Osteoblast (primary cell): Measurements from ENCODE around the gene C16orf74. TPM values are rescaled to one million over a fixed set of nuclear protein-coding genes. Genes with fewer than 3 reads are reported as not detected.

Experiments
- DNase-seq: peaks from one replicate; pipeline ENCODE4 v3.0.0; 2011; ENCODE audit warnings: low spot score, mixed read lengths; ENCODE audit not compliant: insufficient read length; ENCODE audit errors: missing footprints
- H2AFZ ChIP-seq: 2 replicates; pipeline ENCODE4 v1.6.0; 2011; ENCODE audit warnings: mild to moderate bottlenecking, low read length
- H3K27ac ChIP-seq: 2 replicates; pipeline ENCODE4 v1.5.1; 2011; ENCODE audit warnings: mild to moderate bottlenecking, low read depth, low read length, moderate library complexity
- H3K27me3 ChIP-seq: 2 replicates; pipeline ENCODE4 v1.6.0; 2012; ENCODE audit warnings: mild to moderate bottlenecking, control low read depth, inconsistent platforms, low read length, moderate library complexity; ENCODE audit not compliant: insufficient read depth
- H3K36me3 ChIP-seq: 2 replicates; pipeline ENCODE4 v1.5.1; 2011; ENCODE audit warnings: mild to moderate bottlenecking, low read length, control low read depth, moderate library complexity; ENCODE audit not compliant: insufficient read depth
- H3K4me1 ChIP-seq: 2 replicates; pipeline ENCODE4 v1.5.1; 2011; ENCODE audit warnings: mild to moderate bottlenecking, low read length, control low read depth, moderate library complexity; ENCODE audit not compliant: insufficient read depth
- H3K4me2 ChIP-seq: 2 replicates; pipeline ENCODE4 v1.6.0; 2011; ENCODE audit warnings: mild to moderate bottlenecking, low read length; ENCODE audit not compliant: insufficient read depth
- H3K4me3 ChIP-seq: fragments of 200-600 bp; sonication (generic); 3 replicates; pipeline ENCODE4 v1.5.1; 2012; ENCODE audit warnings: mild to moderate bottlenecking, low read length, inconsistent platforms; ENCODE audit not compliant: insufficient read depth
- H3K79me2 ChIP-seq: 2 replicates; pipeline ENCODE4 v1.6.0; 2012; ENCODE audit warnings: mild to moderate bottlenecking, low read length, control low read depth, inconsistent platforms; ENCODE audit not compliant: insufficient read depth
- H3K9me3 ChIP-seq: 2 replicates; pipeline ENCODE4 v1.5.1; 2011; ENCODE audit warnings: low read depth, low read length, control low read depth
- H4K20me1 ChIP-seq: 2 replicates; pipeline ENCODE4 v1.6.0; 2012; ENCODE audit warnings: mild to moderate bottlenecking, low read length, control low read depth; ENCODE audit not compliant: insufficient read depth
- CTCF ChIP-seq: IDR thresholded peaks from 2 replicates; pipeline ENCODE4 v1.5.1; 2011; ENCODE audit warnings: mild to moderate bottlenecking, low read depth, low read length, moderate library complexity; ENCODE audit errors: extremely low read depth
- total RNA-seq: library from RNA; depleted of rRNA; stranded (reverse); fragments of >200 nt; gene quantifications from 2 replicates; pipeline ENCODE4 v1.2.3, GENCODE V29; 2012

Gene C16orf74
- total RNA-seq, 1 donor = 0.72 TPM

GRCh38 chr16:85670840-85671239 is 80.1 kb downstream of the C16orf74 start:
- no peak for TF ChIP-seq CTCF
- DNase-seq = peak; percentile 9
- Histone ChIP-seq H2AFZ (no peak overlapping the region), H3K79me2 (peaks cover 3% of the 10 kb centered on the region), H3K27me3 (no peaks in the 10 kb centered on the region), H3K27ac (no peak overlapping the region), H3K4me3 (no peak overlapping the region), H4K20me1 (peaks cover 36% of the 10 kb centered on the region), H3K36me3 (peaks cover 82% of the 10 kb centered on the region), H3K4me2 (no peak overlapping the region), H3K9me3 (no peaks in the 10 kb centered on the region), H3K4me1 (peaks cover 15% of the 10 kb centered on the region)

GRCh38 chr16:85668676-85669424 is 82.0 kb downstream of the C16orf74 start:
- Histone ChIP-seq H3K79me2 (peaks cover 3% of the 10 kb centered on the region), H4K20me1 (peaks cover 35% of the 10 kb centered on the region), H3K36me3 (peaks cover 87% of the 10 kb centered on the region), H3K4me1 (peaks cover 5% of the 10 kb centered on the region), H3K4me2 (no peak overlapping the region), H3K9me3 (no peaks in the 10 kb centered on the region), H2AFZ (no peak overlapping the region), H3K27ac (no peak overlapping the region), H3K27me3 (no peaks in the 10 kb centered on the region), H3K4me3 (no peak overlapping the region)
- no peak for TF ChIP-seq CTCF
- peak; percentile 58 for DNase-seq

- H3K27me3 ChIP-seq = no peaks in the 10 kb centered on the region
- no peak overlapping the region for H3K4me3 ChIP-seq
- no peak overlapping the region for H3K27ac ChIP-seq
- peaks cover 96% of the 10 kb centered on the region for H3K36me3 ChIP-seq
- no peak overlapping the region for H2AFZ ChIP-seq
- no peaks in the 10 kb centered on the region for H3K9me3 ChIP-seq
- no peak for TF ChIP-seq CTCF
- no peak overlapping the region for H3K4me2 ChIP-seq
- peak; percentile 65 for DNase-seq
- H3K79me2 ChIP-seq = peaks cover 3% of the 10 kb centered on the region
- peaks cover 34% of the 10 kb centered on the region for H4K20me1 ChIP-seq
- no peaks in the 10 kb centered on the region for H3K4me1 ChIP-seq
Observed at GRCh38 chr16:85667841-85668413, 83.0 kb downstream of the C16orf74 start.

- no peaks in the 10 kb centered on the region for H3K9me3 ChIP-seq
- peaks cover 3% of the 10 kb centered on the region for H3K79me2 ChIP-seq
- peaks cover 41% of the 10 kb centered on the region for H4K20me1 ChIP-seq
- no peak for TF ChIP-seq CTCF
- H3K36me3 ChIP-seq = peaks cover 90% of the 10 kb centered on the region
- no peak overlapping the region for H2AFZ ChIP-seq
- no peaks in the 10 kb centered on the region for H3K4me1 ChIP-seq
- no peak overlapping the region for H3K4me3 ChIP-seq
- no peak overlapping the region for H3K27ac ChIP-seq
- peak; percentile 68 for DNase-seq
- H3K27me3 ChIP-seq = no peaks in the 10 kb centered on the region
- H3K4me2 ChIP-seq = no peak overlapping the region
Observed at GRCh38 chr16:85667261-85667660, 83.6 kb downstream of the C16orf74 start.
